HepG2 (cell line): ENCODE data around the gene PBX4. TPM values are rescaled to one million over a fixed set of nuclear protein-coding genes. Genes with fewer than 3 reads are reported as not detected.

Experiments
- ARID2 ChIP-seq: sonication (generic); formaldehyde crosslinking; IDR thresholded peaks from 2 replicates; pipeline ENCODE4 v1.8.1; 2022; ENCODE audit warnings: mild to moderate bottlenecking, missing genetic modification reagents, borderline replicate concordance
- ATF7 ChIP-seq, 2 experiments: fragments of 450-650 bp in 1 of 2; sonication (generic) in 1 of 2; formaldehyde crosslinking in 1 of 2; IDR thresholded peaks; 2 replicates each; pipeline versions ENCODE4 v1.4.0 to v1.6.1; 2016 to 2020; ENCODE audit warnings: antibody characterized with exemption in 1 of 2, mild to moderate bottlenecking in 1 of 2, missing genetic modification reagents in 1 of 2
- CBFB ChIP-seq: sonication (generic); formaldehyde crosslinking; IDR thresholded peaks from 2 replicates; pipeline ENCODE4 v1.4.0; 2020; ENCODE audit warnings: missing genetic modification reagents
- GFI1 ChIP-seq: sonication (generic); formaldehyde crosslinking; IDR thresholded peaks from 2 replicates; pipeline ENCODE4 v1.5.0; 2020; ENCODE audit warnings: missing genetic modification reagents, mild to moderate bottlenecking, borderline replicate concordance
- HDAC1 ChIP-seq: sonication (generic); formaldehyde crosslinking; IDR thresholded peaks from 2 replicates; pipeline ENCODE4 v1.5.1; 2020; ENCODE audit warnings: mild to moderate bottlenecking, missing genetic modification reagents
- HMG20B ChIP-seq: conservative IDR thresholded peaks from 2 replicates; pipeline ENCODE4 v1.6.1; 2016; ENCODE audit warnings: missing genetic modification reagents, missing compliant biosample characterization
- MED8 ChIP-seq: sonication (generic); formaldehyde crosslinking; IDR thresholded peaks from 2 replicates; pipeline ENCODE4 v1.8.1; 2023; ENCODE audit warnings: mild to moderate bottlenecking, missing genetic modification reagents; ENCODE audit not compliant: insufficient replicate concordance
- MIER3 ChIP-seq: IDR thresholded peaks from 2 replicates; pipeline ENCODE4 v1.6.1; 2016; ENCODE audit warnings: missing compliant biosample characterization, borderline replicate concordance
- PRDM15 ChIP-seq: sonication (generic); formaldehyde crosslinking; IDR thresholded peaks from 2 replicates; pipeline ENCODE4 v1.4.0; 2020; ENCODE audit warnings: missing genetic modification reagents
- REL ChIP-seq: sonication (generic); formaldehyde crosslinking; conservative IDR thresholded peaks from 2 replicates; pipeline ENCODE4 v1.8.0; 2022; ENCODE audit warnings: mild to moderate bottlenecking, missing genetic modification reagents, moderate library complexity
- RFX5 ChIP-seq: IDR thresholded peaks from 2 replicates; pipeline ENCODE4 v1.6.1; 2011; ENCODE audit warnings: low read depth, low read length, improper control_type of control experiment
- TARDBP ChIP-seq: sonication (generic); formaldehyde crosslinking; IDR thresholded peaks from 2 replicates; pipeline ENCODE4 v1.8.0; 2022; ENCODE audit warnings: mild to moderate bottlenecking, missing genetic modification reagents
- TBX2 ChIP-seq: sonication (generic); formaldehyde crosslinking; IDR thresholded peaks from 2 replicates; pipeline ENCODE4 v1.5.0; 2020; ENCODE audit warnings: missing genetic modification reagents, mild to moderate bottlenecking, borderline replicate concordance
- THRA ChIP-seq: sonication (generic); formaldehyde crosslinking; IDR thresholded peaks from 2 replicates; pipeline ENCODE4 v1.4.0; 2020; ENCODE audit warnings: missing genetic modification reagents, borderline replicate concordance
- TP53 ChIP-seq: sonication (generic); formaldehyde crosslinking; conservative IDR thresholded peaks from 2 replicates; pipeline ENCODE4 v1.4.0; 2020; ENCODE audit warnings: missing genetic modification reagents
- XRCC5 ChIP-seq: fragments of 200-400 bp; formaldehyde crosslinking; optimal IDR thresholded peaks from 2 replicates; pipeline ENCODE3; 2017; ENCODE audit warnings: mild to moderate bottlenecking, low read length
- ZBTB8A ChIP-seq: sonication (generic); formaldehyde crosslinking; IDR thresholded peaks from 2 replicates; pipeline ENCODE4 v1.4.0; 2020; ENCODE audit warnings: mild to moderate bottlenecking, low read depth, missing genetic modification reagents, borderline replicate concordance
- ZNF543 ChIP-seq: sonication (generic); formaldehyde crosslinking; IDR thresholded peaks from 2 replicates; pipeline ENCODE4 v1.4.0; 2020; ENCODE audit warnings: mild to moderate bottlenecking, missing genetic modification reagents
- ZNF567 ChIP-seq: sonication (generic); formaldehyde crosslinking; IDR thresholded peaks from 2 replicates; pipeline ENCODE4 v1.8.1; 2023; ENCODE audit warnings: mild to moderate bottlenecking, missing genetic modification reagents, borderline replicate concordance
- ZNF768 ChIP-seq: sonication (generic); formaldehyde crosslinking; IDR thresholded peaks from 2 replicates; pipeline ENCODE4 v1.4.0; 2020; ENCODE audit warnings: missing genetic modification reagents
- ZNF800 ChIP-seq: sonication (generic); formaldehyde crosslinking; IDR thresholded peaks from 2 replicates; pipeline ENCODE4 v1.4.0; 2020; ENCODE audit warnings: missing genetic modification reagents
- ZNF878 ChIP-seq: sonication (generic); formaldehyde crosslinking; IDR thresholded peaks from 2 replicates; pipeline ENCODE4 v1.8.1; 2023; ENCODE audit warnings: mild to moderate bottlenecking, missing genetic modification reagents, moderate library complexity
- polyA plus RNA-seq, 8 experiments: library from polyadenylated mRNA; depleted of rRNA in 3 of 8; stranded (reverse) in 7 of 8; unstranded in 1 of 8; fragments of >200 nt; fragmentation: Illumina TruSeq in 4 of 8; extraction: Trizol in 4 of 8; gene quantifications; 2 replicates each; pipeline versions ENCODE4 v1.2.1 to v1.2.3, GENCODE V29; 2011 to 2016; ENCODE audit warnings: low read depth in 4 of 8, missing spikeins in 1 of 8, mixed read lengths in 1 of 8; ENCODE audit not compliant: insufficient read depth in 1 of 8
- total RNA-seq, 5 experiments: library from RNA; depleted of rRNA; stranded (reverse); fragments of >200 nt; fragmentation: Illumina TruSeq; extraction: Trizol; gene quantifications; 2 replicates each; pipeline ENCODE4 v1.2.3, GENCODE V29; 2016; ENCODE audit warnings: low read depth in 1 of 5

Gene PBX4
- total and polyA plus RNA-seq, 2 of the 13 experiments (the other 11 are each of a cell fraction or from before 2014, with no cell fraction given), result not detected

- no peak for TF ChIP-seq CBFB (CRISPR knock-in tag)
- no peak for TF ChIP-seq ZNF800
- peak; percentile 84 for TF ChIP-seq TBX2 (CRISPR knock-in tag)
- no peak for TF ChIP-seq XRCC5
- no peak for TF ChIP-seq HMG20B
- 0 out of 2 replicates have a peak, but pooled peaks have one; percentile 22 for TF ChIP-seq ZNF768 (CRISPR knock-in tag)
- no peak for TF ChIP-seq RFX5
- TF ChIP-seq PRDM15 (CRISPR knock-in tag), result no peak; the same call in 1 of the 2 replicates
- no peak for TF ChIP-seq TP53 (CRISPR knock-in tag)
- 0 out of 2 replicates have a peak, but pooled peaks have one; percentile 26 for TF ChIP-seq ZNF567 (CRISPR knock-in tag)
- peak; percentile 33; the same call in 1 of the 2 replicates for TF ChIP-seq MIER3 (CRISPR knock-in tag)
- TF ChIP-seq MED8 (CRISPR knock-in tag), result peak; percentile 51
- no peak for TF ChIP-seq ATF7 (IDR thresholded peaks at IDR 0.05)
- TF ChIP-seq ATF7 (CRISPR knock-in tag; IDR thresholded peaks at IDR 0.05), result no peak
- TF ChIP-seq ZBTB8A (CRISPR knock-in tag), result no peak
- TF ChIP-seq HDAC1 (CRISPR knock-in tag), result no peak
- no peak for TF ChIP-seq ZNF878 (CRISPR knock-in tag)
- 0 out of 2 replicates have a peak, but pooled peaks have one; percentile 29 for TF ChIP-seq THRA
- TF ChIP-seq ZNF543 (CRISPR knock-in tag), result no peak
- no peak for TF ChIP-seq REL (CRISPR knock-in tag)
- TF ChIP-seq ARID2 (CRISPR knock-in tag), result no peak
- TF ChIP-seq GFI1, result no peak
- TF ChIP-seq TARDBP (CRISPR knock-in tag), result no peak; the same call in 1 of the 2 replicates
These were observed 45.0 kb upstream of the PBX4 start, which contains the start of gene ATP13A1 (continued) for GRCh38 chr19:19663256-19664120.
